Urinary bladder (tissue), 4 donors: ENCODE results near the gene TFEB. TPM values are rescaled to one million over a fixed set of nuclear protein-coding genes. Genes with fewer than 3 reads are reported as not detected.

Experiments
- DNase-seq: peaks from one replicate; pipeline ENCODE4 v3.0.0-alpha.2; 2015; ENCODE audit errors: extremely low spot score
- H3K27ac ChIP-seq: one replicate; pipeline ENCODE4 v1.5.1; 2013; ENCODE audit warnings: low read depth, mild to moderate bottlenecking, moderate library complexity
- H3K36me3 ChIP-seq: one replicate; pipeline ENCODE4 v1.6.1; 2013; ENCODE audit warnings: mild to moderate bottlenecking, moderate library complexity; ENCODE audit not compliant: insufficient read depth
- H3K4me1 ChIP-seq: one replicate; pipeline ENCODE4 v1.6.1; 2013; ENCODE audit warnings: mild to moderate bottlenecking, moderate library complexity; ENCODE audit not compliant: insufficient read depth
- H3K4me3 ChIP-seq: one replicate; pipeline ENCODE4 v1.5.1; 2013; ENCODE audit warnings: low read depth, low read length
- WGBS: extraction: QIAGEN DNeasy Blood & Tissue Kit; methylation state at CpG from one replicate; pipeline ENCODE4 v1.1.7; 2013; 5-methylcytosine and 5-hydroxymethylcytosine counted together
- polyA plus RNA-seq: library from polyadenylated mRNA; stranded (reverse); fragments of 200-250 nt; gene quantifications from one replicate; pipeline ENCODE4 v1.2.3, GENCODE V29; 2013
- total RNA-seq: library from RNA; depleted of rRNA; stranded (reverse); fragments of >200 nt; gene quantifications from one replicate; pipeline ENCODE4 v1.2.3, GENCODE V29; 2014
- donor health status: healthy with polysubstance abuse.
- donor health status: healthy.

Gene TFEB
- total RNA-seq, result 4.3 TPM
- 25.4 TPM for polyA plus RNA-seq

DNA sequence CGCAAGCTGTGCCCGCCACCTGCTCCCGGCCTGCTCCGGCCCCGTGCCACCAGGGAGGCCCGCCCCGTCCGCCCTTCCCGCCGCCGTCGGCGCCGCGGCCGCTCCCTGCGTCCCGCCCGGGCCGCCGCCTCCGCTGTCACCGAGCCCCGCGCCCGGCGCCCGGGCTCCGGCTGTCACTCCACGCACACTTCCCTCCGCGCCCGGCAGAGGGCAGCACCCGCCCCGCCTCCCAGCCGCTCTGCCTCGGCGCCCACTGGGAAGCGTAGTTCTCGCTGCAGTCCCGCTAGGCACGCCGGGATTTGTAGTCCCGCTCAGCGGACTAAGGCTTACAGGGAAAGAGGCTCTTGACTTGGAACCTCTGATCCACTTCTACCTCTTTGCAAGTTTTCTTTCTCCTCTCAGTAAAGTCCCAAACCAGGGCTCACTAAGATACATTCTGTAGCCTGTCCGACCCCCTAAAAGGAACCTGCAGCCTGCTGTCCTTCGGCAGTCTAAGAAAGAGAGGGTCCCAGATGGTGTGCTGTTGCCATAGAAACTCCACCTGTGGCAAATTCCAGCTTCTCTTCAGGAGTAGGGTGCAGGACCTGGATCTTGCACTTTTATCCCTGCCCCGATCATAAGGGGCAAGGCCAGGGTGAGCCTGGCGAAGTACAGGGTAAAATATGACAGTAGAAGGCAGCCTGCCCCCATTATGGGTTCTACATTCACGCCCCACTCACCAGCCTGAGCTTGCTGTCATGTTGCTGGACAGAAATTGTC lies at the start of gene TFEB:
Gene TFEB (minus strand): TSS at position 182 of the 759 bp plus-strand sequence. CDS start 44,395 bp downstream, outside the sequence.
- Histone ChIP-seq H3K4me3 (peak within 1 kb of the TSS; percentile 88), H3K36me3 (no peaks in the 10 kb centered on the region), H3K27ac (peak within 1 kb of the TSS; percentile 97), H3K4me1 (peaks cover 2% of the 10 kb centered on the region)
- DNase-seq, result peak; percentile 83
- 7% methylated on average over 50 of the region's 50 CpGs for WGBS

GRCh38 chr6:41784581-41785171 lies 49.3 kb upstream of the TFEB start:
- WGBS, result 72% methylated on average over 5 of the region's 5 CpGs

GRCh38 chr6:41783106-41783780 lies 47.8 kb upstream of the TFEB start:
- Histone ChIP-seq H3K27ac (no peak overlapping the region), H3K36me3 (no peaks in the 10 kb centered on the region), H3K4me1 (no peaks in the 10 kb centered on the region), H3K4me3 (no peak overlapping the region)
- no peak for DNase-seq
- 74% methylated on average over 6 of the region's 6 CpGs for WGBS

More at GRCh38 chr6:41784581-41785171, 49.3 kb upstream of the TFEB start:
- Histone ChIP-seq H3K4me3 (no peak overlapping the region), H3K4me1 (no peaks in the 10 kb centered on the region), H3K27ac (peak overlapping the region; percentile 45), H3K36me3 (no peaks in the 10 kb centered on the region)
- DNase-seq, result no peak

GRCh38 chr6:41781366-41781730 lies 45.9 kb upstream of the TFEB start:
- no peaks in the 10 kb centered on the region for H3K4me1 ChIP-seq
- DNase-seq, result no peak
- H3K36me3 ChIP-seq, result no peaks in the 10 kb centered on the region
- H3K4me3 ChIP-seq, result no peak overlapping the region
- 25% methylated on average over 3 of the region's 3 CpGs for WGBS
- H3K27ac ChIP-seq, result no peak overlapping the region

- no peaks in the 10 kb centered on the region for H3K36me3 ChIP-seq
- WGBS, result under 1% methylated on average over 36 of the region's 36 CpGs
- H3K27ac ChIP-seq, result peak within 1 kb of the TSS; percentile 65
- no peaks in the 10 kb centered on the region for H3K4me1 ChIP-seq
- no peak for DNase-seq
- H3K4me3 ChIP-seq, result peak within 1 kb of the TSS; percentile 75
Observed at GRCh38 chr6:41780551-41781365, 45.4 kb upstream of the TFEB start, which contains the start of gene PRICKLE4. PRICKLE4 (plus strand) TSS chr6:41780782; CDS start chr6:41783474, 2,692 bp downstream.

DNA sequence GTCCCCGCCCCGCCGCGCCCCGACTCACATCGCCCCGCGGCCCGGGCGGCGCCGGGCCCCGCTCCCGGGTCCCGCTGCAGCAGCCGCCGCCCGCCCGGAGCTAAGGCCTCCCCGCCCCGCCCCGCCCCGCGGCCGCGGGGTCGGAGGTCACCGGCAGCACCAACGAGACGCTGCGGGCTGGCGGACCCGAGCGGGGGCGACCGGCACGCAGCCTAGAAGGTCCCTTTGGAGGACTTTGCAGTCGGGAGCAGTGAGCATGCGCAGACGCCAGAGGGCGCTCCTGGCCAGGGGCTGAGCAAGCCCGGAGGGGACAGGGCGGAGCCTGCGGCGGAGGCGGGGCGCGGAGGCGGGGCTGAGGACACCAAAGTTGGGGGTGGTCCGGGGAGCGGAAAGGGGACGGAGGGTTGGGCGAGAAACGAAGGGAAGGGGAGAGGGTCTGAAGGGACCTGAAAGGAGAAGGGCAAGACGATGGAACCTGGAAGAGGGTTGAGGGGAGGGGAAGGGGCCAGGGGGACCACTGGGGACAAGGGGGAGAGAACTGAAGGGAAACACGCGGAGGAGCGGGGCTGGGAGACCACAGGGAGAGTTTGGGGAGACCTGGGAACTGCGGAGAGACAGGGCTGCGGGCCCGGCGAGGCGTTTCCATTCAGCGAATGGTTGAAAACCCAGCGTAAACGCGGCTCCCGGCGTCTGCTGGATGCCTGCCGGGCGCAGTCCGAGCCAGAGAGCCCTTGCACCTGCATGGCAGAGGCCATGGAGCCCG lies 44.6 kb upstream of the TFEB start, which contains the start of gene FRS3:
Gene FRS3 (minus strand): TSS at position 113 of the 763 bp plus-strand sequence. CDS start 2,913 bp downstream, outside the sequence.
- peak; percentile 88 for DNase-seq
- no peaks in the 10 kb centered on the region for H3K36me3 ChIP-seq
- no peaks in the 10 kb centered on the region for H3K4me1 ChIP-seq
- peak within 1 kb of the TSS; percentile 75 for H3K4me3 ChIP-seq
- peak within 1 kb of the TSS; percentile 65 for H3K27ac ChIP-seq
- under 1% methylated on average over 69 of the region's 73 CpGs for WGBS

DNA sequence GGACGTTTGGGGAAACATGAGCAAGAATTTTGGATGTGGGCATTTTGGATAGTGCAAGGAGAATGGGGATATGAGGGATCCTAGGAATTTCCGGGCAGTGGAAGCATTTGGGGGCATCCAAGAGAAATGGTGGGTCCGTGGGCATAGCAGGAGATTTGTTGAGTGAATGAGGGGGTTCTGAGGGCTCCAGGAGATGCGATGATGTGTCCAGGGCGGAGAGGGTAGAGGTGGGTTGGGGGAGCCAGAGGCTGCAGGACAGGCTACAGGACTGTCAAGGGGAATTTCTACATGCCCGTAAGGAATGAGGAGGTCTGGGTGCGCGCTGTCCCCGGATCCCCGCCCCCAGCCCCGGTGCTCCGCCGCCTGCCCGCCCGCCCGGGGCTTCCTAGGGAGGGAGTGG lies 43.9 kb upstream of the TFEB start:
- H3K36me3 ChIP-seq, result no peaks in the 10 kb centered on the region
- H3K4me3 ChIP-seq, result peak overlapping the region; percentile 75
- WGBS, result 2% methylated on average over 16 of the region's 16 CpGs
- no peaks in the 10 kb centered on the region for H3K4me1 ChIP-seq
- no peak for DNase-seq
- no peak overlapping the region for H3K27ac ChIP-seq

DNA sequence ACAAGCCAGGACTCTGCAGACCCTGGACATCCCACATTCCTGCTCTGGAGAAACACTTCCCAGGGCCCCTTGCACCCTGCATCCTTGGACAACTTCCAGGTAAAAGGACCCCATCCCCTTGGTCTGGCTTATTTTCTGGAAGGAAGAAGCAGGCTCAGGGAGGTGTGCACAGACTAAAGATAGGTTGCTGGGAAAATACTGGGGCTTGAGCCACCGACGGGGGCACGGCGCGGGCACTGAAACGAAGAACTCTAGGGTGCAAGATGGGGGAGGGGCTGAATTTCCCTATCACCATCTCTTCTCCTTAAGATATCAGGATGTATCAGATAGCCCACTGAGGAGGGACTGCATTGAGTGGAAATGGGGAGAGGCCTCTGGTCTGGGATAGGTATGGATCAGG lies 43.5 kb upstream of the TFEB start:
- DNase-seq, result no peak
- no peak overlapping the region for H3K27ac ChIP-seq
- peaks cover 2% of the 10 kb centered on the region for H3K36me3 ChIP-seq
- peak overlapping the region; percentile 75 for H3K4me3 ChIP-seq
- 38% methylated on average over 6 of the region's 6 CpGs for WGBS
- no peaks in the 10 kb centered on the region for H3K4me1 ChIP-seq

GRCh38 chr6:41777551-41778285 lies 42.3 kb upstream of the TFEB start:
- Histone ChIP-seq H3K4me1 (no peaks in the 10 kb centered on the region), H3K27ac (no peak overlapping the region), H3K36me3 (peaks cover 2% of the 10 kb centered on the region), H3K4me3 (no peak overlapping the region)
- no peak for DNase-seq
- WGBS, result 88% methylated on average over 5 of the region's 5 CpGs

- H3K36me3 ChIP-seq, result peaks cover 6% of the 10 kb centered on the region
- DNase-seq, result no peak
- H3K4me1 ChIP-seq, result no peaks in the 10 kb centered on the region
- H3K27ac ChIP-seq, result no peak overlapping the region
- 91% methylated on average over 13 of the region's 13 CpGs for WGBS
- no peak overlapping the region for H3K4me3 ChIP-seq
Observed at GRCh38 chr6:41775293-41775882, 40.0 kb upstream of the TFEB start.

DNA sequence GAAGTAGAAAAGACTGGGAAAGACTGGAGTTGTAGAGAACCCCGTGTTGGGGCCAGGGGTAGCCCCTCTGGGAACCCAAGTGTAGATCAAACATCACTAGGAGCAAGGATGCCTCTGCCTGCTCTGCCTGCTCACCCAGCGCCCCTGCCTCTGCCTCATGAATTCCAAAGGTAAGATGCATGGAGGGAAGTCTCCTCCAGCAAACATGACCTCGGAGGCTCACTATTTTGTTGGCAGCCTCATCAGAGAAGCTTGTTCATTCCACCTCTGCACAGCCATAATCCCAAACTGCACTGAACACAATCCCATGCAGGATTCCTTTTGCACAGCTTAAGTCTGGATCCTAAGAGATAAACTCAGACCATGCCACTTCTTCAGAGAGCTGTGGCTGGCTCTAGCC lies 39.4 kb upstream of the TFEB start:
- no peak for DNase-seq
- Histone ChIP-seq H3K27ac (no peak overlapping the region), H3K36me3 (peaks cover 6% of the 10 kb centered on the region), H3K4me1 (no peaks in the 10 kb centered on the region), H3K4me3 (no peak overlapping the region)
- 84% methylated on average over 3 of the region's 3 CpGs for WGBS
